GM12872 (cell line): ENCODE data around the gene EPYC.

Experiments used
- TF ChIP-seq, protein P1 (sequence below): IDR thresholded peaks from 3 replicates; pipeline ENCODE4 v1.5.1; 2011; ENCODE audit warnings: low read depth, mild to moderate bottlenecking, low read length, moderate library complexity; ENCODE audit not compliant: insufficient read depth

The EPYC gene

DNA sequence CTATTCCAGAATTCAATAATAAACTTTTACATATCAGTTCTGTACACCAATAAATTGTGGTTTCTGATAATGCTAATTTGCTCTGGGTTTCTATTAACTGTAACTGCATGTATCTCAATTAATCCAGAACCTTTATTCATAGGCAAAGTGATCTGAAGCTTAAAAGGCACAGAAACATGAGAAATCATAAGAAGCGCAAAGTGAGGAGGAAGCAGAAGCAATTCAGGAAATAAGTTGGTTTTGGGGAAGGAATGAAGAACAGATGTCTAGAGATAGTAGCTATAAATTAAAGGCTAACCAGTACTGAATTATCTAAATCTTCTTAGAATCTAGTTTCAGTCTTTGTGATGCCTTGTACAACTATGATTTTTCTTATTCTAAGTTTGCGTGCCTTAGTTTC lies 28.5 kb upstream of the EPYC start:
- TF ChIP-seq, protein P1, sequence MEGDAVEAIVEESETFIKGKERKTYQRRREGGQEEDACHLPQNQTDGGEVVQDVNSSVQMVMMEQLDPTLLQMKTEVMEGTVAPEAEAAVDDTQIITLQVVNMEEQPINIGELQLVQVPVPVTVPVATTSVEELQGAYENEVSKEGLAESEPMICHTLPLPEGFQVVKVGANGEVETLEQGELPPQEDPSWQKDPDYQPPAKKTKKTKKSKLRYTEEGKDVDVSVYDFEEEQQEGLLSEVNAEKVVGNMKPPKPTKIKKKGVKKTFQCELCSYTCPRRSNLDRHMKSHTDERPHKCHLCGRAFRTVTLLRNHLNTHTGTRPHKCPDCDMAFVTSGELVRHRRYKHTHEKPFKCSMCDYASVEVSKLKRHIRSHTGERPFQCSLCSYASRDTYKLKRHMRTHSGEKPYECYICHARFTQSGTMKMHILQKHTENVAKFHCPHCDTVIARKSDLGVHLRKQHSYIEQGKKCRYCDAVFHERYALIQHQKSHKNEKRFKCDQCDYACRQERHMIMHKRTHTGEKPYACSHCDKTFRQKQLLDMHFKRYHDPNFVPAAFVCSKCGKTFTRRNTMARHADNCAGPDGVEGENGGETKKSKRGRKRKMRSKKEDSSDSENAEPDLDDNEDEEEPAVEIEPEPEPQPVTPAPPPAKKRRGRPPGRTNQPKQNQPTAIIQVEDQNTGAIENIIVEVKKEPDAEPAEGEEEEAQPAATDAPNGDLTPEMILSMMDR = no peak

DNA sequence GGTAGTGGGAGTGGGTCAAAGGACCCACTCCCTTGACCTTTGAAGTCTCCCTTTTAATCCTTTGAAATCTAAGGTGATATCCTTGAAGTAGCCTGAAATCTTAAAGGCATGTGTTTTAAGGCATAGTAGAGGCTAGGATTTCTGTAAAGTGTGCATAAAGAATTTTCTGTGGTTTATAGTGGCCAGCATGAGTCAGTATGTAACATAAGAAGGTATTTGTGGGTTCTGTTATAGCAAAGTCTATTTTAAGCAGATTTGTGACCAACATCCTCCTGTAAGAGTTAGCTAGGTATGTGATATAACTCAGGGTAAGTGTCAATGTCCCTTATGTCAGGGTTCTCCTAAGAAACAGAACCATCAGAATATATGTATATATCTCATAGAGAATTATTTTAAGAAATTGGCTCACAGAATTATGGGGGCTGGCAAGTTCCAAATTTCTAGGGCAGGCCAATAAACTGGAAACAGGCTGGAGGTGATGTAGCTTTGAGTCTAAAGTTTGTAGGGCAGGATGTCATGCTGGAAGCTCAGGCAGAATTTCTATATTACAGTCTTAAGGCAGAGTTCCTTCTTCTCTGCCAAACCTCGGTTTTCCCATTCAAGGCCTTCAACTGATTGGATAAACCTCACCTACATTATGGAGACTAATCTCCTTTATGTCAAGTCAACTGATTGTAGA lies 18.7 kb upstream of the EPYC start:
- TF ChIP-seq, protein P1 = no peak

DNA sequence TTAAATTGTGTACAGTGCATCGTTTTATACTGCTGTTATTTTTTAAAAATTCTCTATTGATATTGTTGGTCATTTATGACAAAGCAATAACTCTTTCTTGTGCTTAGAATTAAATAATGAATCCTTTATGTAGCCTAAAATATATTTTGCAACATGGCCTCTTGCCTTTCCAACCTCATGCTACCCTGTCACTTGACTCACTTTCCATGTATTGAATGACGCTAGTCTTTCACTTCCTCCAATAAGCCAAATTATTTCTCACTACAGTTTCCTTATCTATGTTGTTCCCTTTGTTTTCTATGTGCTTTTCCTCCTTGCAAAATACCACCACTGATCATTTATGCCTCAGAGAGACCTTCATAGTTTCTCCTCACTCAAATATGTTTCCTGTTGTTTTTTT lies 16.3 kb upstream of the EPYC start:
- TF ChIP-seq, protein P1 = no peak

DNA sequence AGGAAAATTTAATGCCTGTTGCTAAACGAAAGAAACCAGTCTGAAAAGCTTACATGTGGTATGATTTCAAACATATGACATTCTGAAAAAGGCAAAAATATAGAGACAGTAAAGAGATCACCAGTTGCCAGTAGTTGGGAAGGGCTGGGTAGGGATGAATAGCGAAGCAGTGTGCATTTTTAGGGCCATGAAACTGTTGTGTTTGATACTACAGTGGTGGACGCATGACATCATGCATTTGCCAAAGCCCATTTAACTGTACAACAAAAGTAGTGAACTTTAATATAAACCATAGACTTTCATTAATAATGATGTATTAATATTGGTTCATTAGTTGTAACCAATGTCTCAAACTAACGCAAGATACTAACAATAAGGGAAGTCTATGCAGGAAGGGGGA lies 14.7 kb upstream of the EPYC start:
- TF ChIP-seq, protein P1 = no peak

DNA sequence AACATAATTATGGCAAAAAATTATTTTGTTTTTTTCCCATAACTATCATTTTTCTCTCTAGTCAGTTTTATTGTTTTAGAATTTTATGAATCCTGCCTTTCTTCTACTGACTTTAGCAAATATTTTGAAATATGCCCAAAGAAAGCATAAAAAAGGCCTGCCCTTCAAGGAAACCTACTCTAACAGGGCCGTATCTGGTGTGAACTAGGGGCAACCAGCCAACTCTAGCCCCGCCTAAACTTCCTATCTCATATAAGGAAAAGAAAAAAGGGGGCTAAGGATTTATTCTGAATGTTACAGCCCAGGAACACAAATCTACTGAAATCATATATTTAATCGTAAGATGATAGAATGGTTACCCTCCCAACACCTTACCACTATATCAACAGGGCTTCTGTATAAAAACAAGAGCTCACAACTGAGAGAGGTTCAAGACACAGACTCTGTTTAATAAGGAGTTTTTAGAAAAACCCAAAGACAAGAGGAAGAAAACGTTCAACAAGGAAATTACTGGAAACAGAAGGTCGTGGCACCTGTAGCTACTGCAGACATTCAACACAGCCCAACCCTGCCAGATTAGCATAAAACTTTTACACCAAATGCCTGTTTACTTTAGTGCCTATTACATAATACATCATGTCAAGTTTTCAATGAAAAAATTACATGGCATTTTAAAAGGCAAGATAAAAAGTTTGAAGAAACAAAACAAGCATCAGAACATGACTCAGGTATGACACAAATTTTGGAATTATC lies 12.9 kb upstream of the EPYC start:
- TF ChIP-seq, protein P1 = no peak

DNA sequence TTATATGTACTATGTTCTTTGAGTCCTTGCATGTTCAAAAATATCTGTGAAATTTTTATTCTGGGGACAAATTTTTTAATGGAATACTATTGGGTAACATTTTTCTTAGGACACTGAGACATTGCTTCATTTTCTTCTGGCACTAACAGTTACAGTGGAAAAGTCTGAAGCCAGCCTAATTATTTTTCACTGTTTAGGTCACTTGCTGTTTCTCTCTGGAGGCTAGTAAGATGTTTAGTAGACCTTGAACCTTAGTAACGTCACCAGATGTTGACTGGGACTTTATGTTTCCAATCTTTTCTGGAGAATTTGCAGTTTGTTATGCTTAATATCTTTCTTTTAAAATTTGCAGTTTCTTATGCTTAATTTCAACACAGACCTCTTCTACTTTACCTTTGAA lies 12.3 kb upstream of the EPYC start:
- TF ChIP-seq, protein P1 = no peak

DNA sequence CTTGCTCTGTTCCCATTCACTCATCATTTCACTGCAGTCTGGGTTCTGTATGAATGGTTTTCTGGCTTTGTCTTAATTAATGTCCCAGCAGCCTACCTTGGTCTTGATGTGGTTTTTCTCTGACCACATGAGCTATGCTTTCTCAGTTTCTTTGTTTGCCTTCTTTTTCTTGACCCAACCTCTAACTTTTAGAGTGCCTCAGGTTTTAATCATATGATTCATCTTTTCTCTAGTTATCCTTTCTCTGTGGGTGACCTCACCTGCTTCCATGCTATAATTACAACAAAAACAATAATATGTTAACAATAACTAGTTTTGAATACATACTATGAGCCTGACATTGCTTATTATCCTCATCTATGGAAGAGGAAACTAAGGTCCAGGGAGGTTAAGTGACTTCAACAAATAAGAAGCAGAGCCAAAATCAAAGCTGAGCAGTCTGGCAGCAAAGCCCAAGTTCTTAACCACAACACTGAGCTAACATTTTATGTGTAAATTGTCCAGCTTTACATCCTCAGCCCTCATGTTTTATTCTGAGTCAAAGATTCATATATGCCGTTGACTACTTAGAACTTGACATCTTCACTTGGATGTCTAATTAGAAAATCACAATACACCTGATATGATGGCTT lies 4.7 kb upstream of the EPYC start:
- TF ChIP-seq, protein P1 = no peak
